ENCODE measurements around the gene IGFBP7.

IGFBP7 gene

DNA sequence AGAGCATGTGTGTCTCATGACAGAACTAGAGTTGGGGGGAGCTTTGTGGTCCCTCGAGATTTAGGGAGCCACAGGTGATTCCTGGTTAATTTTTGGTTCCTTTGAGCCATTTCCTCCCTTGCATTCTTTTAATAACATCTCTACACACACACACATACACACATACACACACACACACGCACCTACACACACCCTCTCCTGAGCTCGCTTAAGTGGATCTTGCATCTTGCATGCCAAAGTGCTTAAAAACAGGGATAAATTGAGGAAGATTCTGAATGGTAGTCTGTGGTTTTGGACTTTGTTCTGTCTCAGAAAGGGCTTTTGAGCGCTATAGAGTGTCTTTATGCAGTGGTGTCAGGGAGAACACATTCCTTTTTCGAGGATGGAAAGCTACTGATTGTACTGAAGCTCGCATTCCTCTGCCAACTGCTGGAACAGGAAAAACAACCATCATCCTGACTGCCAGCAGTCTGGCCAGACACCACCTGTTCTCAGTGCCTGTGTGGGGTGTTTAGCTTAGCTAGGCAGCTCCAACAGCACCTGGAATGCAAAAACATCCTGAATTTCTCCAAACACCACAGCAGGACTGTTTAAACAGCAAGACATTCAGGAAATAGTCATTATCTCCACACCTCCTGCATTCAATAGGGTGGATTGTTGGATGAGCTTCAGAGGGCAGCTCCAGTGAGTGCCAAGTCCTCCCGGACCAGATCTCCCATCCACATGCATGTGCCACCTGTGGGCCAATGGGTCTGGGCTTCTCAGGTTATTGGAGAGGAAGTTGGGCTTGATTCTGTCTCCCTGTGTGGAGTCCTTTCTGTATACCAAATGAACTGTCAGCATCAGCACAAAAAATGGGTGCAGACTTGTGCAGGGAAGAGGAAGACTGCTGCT is 21.9 kb upstream of the IGFBP7 start:
- no peak for DNase-seq (ENCODE audit: low read depth)

DNA sequence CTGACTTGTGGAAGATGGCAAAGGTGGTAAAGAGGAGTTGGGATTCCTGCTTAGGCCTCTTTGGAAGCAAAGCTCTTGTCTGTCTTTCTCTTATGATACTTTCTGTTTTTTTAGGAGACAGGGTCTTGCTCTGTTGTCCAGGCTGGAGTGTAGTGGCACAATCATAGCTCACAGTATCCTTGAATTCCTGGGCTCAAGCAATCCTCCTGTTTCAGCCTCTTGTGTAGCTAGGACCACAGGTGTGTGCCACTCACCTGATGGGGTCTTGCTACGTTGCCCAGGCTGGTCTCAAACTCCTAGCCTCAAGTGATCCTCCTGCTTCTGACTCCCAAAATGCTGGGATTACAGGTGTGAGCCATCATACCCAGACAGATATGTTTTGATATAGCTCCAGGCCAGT is 19.3 kb upstream of the IGFBP7 start:
- no peak for DNase-seq (ENCODE audit: low read depth)

DNA sequence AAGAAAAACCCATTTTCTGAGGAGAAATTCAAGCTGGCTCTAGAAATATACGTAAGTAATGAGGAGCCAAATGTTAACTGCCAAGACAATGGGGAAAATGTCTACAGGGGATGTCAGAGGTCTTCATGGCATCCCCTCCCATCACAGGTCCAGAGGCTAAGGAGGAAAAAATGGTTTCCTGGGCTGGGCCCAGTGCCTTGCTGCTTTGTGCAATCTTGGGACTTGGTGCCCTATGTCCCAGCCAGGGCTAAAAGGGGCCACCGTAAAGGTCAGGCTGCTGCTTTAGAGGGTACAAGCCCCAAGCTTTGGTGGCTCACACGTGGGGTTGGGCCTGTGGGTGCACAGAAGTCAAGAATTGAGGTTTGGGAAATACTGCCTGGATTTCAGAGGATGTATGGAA is 17.2 kb upstream of the IGFBP7 start:
- DNase-seq (ENCODE audit: low read depth) = no peak

DNA sequence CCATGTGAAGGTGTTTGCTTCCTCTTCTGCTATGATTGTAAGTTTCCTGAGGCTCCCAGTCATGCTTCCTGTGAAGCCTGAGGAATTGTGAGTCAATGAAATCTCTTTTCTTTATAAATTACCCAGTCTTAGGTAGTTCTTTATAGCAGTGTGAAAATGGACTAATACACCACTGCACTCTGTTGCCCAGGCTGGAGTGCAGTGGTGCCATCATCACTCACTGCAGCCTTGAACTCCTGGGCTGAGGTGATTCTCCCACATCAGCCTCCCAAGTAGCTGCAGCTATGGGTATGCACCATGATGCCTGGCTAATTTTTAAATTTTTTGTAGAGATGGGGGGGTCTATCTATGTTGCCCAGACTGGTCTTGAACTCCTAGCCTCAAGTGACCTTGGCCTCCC is 15.8 kb upstream of the IGFBP7 start:
- DNase-seq (ENCODE audit: low read depth) = no peak

DNA sequence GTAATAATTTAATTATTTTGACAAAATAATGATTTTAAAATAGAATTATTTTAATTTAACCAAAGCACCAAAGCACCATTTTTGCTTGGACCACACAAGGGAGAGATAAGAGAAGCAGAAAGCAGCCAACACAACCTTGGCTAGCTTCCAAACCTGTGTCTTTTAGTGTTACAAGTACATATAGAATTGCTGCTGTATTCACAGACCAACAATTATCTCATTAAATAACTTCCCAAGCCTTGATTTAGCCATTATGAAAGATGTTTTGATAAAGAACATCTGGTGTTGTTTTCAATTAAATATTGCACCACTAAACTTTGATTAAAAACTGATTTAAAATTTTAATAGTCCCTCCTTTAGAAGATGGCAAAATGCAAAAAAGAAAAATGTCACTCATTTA is 14.0 kb upstream of the IGFBP7 start:
- DNase-seq (ENCODE audit: low read depth) = no peak

DNA sequence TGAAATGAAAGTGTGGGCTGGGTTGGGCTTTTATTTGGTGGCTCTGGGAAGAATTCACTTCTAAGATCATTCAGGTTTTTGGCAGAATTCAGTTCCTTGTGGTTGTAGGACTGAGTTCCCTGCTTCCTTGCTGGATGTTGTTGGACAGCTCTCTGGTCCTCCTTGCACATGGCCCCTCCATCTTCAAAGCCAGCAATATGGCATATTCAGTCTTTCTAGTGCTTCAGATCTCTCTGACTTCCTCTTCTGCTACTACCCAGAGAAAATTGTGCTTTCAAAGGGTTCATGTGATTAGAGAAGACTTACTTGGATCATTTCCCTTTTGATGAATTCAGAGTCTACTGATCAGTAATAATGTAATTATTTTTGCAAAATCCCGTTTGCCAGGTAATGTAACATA is 12.8 kb upstream of the IGFBP7 start:
- no peak for DNase-seq (ENCODE audit: low read depth)

DNA sequence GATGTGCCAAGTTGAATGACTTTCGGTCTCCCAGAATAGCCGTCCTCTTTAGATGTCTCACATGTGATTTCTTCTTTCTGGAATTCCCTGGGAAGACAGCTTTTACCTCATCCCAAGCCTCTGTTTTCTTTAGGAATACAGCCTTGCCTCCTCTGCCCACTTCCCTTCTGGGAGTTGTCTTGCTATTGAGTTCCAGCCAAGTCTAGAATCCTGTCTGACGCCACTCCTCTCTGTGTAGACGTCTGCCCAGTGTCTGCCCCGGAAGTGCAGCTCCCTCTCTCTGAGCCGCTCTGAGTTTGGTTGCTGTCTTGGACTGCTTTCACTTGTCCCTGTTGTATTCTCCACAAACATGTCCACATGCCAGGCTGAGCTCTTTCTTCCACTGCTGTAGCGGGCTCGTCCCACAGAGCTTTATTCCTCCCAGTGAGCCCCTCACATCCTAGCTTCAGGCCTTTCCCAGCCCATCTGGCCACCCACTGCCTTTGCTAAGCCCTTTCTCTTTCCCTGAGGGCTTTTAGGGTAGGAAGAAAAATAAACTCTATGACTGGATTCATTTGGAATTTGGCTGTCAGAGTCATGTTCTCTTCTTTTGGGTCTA is 9.0 kb upstream of the IGFBP7 start:
- peak; percentile 78 for DNase-seq (ENCODE audit: low read depth)

DNA sequence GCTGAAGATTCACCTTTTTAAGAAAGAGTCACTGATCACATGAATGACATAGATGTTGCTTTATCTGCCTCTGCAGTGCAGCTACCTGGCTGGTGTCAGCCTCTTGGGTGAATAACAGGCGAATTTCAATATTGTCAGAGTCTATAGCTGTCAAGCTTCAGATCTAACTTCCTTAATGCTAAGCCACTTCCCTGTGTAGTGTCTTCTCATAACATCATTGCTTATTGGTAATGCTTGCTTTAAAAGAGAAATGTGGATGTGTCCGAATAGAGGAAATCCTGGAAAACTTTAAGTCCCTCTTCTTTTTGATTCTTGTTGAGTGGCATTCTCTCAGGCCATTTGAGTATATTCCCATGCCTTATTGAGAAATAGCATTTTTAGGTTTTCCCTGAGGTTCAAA is 7.3 kb upstream of the IGFBP7 start:
- no peak for DNase-seq (ENCODE audit: low read depth)

DNA sequence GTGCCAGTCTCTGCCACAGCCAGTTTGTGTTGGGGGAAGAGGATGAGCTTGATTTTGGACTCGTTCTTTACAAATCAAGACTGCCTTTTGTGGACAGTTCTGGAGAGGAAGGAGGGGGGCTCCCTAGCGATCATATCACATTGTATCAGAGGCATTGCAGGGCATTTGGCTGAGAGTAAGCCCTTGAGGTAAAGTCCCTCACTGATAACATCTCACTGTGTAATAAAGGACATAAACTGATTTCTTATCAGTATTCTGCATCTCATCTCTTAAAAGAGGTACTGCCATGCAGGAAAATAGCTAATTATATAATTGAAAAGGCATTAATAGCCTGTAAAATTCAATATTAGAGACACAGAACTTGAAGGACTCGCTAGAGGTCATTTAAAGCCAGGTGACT is 6.1 kb upstream of the IGFBP7 start:
- DNase-seq (ENCODE audit: low read depth) = no peak

DNA sequence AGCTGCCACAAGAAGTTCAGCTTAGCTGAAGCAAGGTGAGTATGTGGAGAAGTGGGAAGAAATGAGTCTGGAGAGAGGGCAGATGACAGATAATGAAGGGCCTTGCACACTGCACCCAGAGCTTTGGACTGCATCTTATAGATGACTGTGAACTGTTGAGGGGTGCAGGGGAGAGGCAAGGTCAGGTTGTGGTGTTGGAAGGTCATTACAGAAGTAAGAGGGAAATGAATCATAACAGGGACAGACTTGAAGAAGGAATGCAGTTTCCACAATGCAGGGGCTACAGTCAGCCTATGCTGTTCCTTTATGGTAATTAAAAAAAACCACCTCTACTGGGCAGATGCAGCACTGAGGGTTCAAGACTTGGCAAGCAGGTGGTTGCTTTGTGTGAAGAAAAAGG is 4.8 kb upstream of the IGFBP7 start:
- DNase-seq (ENCODE audit: low read depth) = no peak

DNA sequence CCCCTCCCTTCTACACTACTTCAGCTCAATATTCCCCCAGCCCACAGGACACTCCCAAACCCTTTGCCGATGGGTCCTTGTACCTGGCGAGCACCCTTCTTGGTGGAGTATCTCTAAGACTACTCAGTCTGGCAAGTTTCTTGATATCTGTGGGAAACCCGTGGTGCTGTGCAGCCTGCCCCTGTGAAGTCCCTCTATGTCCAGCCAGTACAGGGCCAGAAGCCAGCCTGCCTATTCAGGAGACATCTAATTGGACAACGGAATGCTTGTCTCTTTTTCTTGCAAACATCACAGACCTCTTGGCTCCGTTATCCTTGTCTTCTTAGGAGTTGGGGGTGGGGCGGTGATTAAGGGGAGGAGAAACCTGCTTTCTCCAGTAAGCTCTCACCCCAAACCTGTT is 3.7 kb upstream of the IGFBP7 start:
- no peak for DNase-seq (ENCODE audit: low read depth)

DNA sequence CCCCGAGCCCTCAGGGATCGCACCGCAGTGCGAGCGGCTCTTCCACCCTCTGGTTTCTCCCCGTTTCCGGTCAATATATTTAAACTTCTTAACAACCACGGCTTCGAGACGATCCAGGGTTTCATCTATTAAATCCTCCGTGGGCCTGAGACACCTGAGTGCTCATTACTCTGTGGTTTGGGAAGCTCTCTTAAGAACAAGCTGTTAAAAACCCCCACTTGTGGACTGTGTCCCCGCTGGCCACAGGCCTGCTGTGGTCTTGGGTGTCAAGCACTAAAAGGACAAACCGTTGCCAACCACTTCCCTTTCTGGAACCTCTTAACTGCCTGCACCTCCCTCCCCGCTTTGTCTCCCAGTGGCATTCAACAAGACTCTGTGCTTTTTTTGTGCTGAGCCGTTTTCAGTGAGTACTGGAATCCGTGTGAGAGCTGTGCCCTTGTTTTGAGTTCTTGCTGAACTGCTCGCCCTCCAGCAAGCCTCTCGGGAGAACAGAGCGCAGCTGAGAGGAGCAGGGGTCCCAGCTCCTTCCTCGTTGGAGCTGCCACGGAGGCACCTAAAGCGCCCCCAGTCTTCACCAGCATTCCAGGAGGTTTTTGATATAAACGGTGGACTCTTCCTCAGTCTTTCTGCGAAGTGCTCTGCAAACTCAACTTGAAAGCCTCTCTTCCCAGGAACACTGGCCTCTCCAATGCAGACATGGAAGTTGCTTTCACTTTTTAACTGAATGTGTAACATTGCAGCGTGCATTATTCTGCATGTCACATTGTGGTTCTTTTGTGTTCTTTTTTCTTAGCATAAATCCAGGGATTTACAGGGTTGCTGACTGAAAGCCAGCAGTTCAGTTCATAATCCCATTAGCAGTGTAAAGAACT is 691 bp upstream of the IGFBP7 start:
- DNase-seq (ENCODE audit: low read depth) = no peak

DNA sequence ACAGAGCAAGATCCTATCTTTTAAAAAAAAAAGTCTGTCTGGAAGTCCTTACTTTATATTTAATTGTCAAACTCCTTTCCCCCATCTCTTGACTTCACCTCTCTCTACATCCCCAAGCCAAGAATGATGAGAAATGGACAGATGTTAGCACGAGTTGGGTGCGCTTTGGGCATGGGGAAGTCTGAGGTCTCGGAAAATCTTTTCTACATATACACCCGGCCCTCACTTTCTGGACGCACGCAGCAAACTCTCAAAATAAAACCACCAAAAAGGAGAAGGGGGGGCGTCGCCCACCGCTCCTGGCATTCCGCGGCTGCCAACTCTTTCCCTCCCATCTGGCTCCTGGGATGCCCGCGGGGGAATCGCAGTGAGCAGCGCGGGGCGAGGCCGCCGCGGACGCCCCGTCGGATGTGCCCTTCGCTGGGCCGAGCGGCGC is 756 bp downstream of the IGFBP7 start:
- DNase-seq (ENCODE audit: low read depth) = no peak

DNA sequence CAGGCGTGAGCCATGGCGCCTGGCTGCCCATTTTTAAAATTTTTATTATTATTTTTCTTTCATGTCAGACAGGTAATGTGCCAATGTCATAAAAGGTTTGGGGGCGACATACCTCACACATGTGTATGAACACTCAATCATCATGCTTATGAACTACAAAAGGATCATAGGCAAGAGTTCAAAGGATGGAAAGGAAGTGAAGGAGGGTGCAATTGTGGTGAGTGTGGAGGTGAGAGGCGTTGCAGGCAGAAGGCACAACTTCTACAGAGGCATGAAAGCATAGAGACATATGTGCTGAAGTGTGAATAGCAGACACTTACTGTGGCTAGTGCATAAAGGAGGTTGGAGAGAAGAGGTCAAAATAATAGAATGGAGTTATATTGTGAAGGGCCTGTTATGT is 4.0 kb downstream of the IGFBP7 start:
- no peak for DNase-seq (ENCODE audit: low read depth)

DNA sequence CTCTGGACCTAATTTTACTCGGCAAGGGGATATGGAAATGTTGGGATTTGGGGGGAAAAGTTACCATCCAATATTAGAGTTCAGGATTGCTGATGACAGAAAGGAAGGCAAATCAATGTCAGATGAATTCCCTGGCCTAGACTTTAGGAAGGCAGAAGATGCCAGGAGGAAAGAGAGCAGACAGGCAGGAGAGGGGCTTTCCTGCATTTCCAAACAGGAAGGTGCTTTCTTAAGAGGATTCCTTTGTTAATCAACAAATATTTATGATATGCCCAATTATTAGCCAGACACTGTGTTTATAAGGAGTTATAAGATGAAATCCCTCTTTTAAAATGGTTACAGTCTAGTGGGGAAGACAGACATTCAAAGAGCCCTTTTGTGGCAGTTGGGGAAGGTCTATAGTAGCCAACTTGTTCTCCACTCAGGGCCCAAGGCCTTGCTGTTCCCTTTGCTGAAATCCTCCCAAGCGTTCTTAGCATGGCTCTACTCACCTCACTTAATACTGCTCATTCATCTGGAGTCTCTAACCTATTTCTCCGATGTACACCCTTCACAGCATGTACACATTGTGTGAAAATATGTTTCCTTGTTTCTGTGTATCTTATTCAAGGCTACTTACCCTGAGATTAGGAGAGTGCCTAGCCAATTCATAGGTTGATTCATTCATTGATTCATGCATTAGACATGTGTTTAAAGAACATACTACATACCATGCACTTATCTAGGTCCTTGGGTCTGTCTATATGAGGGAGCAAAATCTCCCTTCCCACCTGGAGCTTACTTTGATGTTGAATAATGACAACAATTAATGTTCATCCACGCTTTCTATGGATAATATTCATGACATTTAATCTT is 5.3 kb downstream of the IGFBP7 start:
- DNase-seq (ENCODE audit: low read depth) = no peak

DNA sequence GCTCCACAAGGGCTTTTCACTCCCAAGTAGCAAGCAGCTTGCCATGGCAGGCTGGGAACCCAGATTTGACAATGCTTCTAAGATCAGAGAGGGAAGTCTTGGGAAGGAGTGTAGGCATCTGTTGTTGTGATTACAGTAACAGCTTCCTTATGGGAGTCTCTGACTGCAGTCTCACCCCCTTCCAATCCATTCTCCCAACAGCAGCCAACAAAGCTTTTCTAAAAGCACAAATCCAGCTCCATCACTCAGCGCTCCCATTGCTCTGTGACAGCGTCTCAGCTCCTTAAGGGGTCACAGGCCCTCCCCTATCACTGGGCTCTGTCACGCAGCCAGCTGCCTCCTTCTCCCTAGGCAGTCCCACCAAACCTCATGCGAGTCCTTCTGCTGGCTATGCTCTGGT is 7.1 kb downstream of the IGFBP7 start:
- no peak for DNase-seq (ENCODE audit: low read depth)

DNA sequence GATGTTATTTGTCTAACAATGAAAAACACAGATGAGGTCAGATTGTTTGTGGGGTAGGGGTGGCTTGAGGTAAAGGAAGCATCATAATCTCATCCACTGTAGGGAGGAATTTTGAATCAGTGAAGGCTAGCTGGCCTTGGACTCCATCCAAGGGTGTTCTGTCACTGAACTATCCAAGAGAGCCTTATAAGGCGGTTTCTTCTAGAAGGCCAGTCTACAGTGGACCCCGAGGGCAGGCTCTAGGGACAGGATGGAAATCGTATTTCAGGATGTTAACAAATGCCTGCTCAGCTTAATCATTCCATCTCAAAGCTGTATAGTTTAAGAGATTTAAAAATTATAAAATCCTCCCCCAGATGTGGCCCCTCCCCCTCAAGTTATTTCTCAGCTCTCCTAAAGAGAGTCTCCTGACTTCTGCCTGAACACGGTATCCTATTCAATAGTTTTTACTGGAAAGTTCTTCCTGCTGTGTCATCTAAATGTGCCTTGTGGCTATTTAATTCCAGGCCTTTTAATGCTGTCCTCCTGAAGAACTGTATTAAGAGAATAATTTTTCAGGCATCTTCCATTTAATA is 8.0 kb downstream of the IGFBP7 start:
- DNase-seq (ENCODE audit: low read depth) = no peak

DNA sequence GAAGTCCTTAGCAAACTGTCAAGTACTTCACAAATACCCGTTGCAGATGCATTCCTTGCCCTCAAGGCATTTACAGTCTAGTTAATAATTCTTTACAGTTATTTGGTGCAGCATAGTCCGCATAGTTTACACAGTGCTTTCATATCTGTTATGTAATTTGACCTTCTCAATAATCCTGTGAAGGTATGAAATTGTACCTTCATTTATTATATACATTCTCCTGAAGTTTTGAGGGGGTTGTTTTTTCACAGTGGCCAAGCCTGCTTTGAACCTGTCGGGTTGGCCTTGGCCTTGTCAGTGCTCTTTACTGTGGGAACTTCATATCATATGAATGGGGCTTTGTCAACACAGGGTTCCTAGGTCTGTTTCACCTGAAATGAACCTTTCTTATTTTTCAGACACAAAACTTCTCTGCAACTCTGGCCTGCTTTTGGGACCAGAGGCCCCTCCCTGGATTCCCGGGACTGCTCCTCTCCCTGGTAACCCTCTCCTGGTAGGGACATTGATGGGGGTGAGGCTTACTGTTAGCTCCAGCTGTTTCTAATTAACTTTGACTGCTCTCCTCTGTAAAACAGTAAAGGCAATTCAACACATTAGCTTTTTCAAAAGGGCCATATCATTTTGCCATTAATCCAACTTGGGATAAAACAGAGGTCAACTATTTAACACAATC is 9.1 kb downstream of the IGFBP7 start:
- DNase-seq (ENCODE audit: low read depth) = no peak

DNA sequence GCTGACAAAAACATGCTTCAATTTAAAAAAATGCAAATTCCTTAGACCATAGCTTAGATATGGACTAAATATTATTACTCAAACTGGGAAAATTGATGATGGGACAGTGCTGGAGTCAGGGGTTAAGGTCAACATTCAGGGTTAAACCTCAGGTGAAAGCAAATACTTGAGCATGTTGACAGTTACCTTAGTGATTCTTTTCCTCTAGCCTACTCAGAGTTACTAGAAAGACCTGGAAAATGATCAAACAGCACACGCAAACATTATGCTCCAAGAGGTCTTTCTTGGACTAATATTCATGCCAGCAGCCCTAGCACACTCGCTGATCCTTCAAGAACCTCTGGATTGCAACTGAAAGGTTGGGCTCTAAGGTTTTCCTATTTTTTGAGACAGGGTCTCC is 10.8 kb downstream of the IGFBP7 start:
- no peak for DNase-seq (ENCODE audit: low read depth)

DNA sequence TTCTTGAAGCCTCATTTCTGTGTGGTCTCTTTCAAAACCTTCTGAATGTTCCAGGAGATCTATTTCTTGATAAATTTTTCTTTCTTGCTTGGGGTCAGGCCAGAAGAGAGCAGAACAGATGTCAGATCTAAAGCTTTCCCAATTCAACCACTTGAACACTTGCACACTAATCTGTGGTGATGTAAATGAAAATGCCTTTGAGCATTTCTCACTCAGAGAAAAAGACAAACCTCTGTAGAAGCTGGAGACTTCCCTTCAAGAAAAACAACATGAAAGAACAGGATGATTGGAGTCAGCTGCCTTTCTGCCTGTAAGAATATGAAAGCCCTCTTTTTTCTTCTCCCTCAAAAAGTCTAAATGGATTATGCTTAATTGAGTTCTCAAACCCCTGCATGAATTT is 11.2 kb downstream of the IGFBP7 start:
- DNase-seq (ENCODE audit: low read depth) = peak; percentile 67

DNA sequence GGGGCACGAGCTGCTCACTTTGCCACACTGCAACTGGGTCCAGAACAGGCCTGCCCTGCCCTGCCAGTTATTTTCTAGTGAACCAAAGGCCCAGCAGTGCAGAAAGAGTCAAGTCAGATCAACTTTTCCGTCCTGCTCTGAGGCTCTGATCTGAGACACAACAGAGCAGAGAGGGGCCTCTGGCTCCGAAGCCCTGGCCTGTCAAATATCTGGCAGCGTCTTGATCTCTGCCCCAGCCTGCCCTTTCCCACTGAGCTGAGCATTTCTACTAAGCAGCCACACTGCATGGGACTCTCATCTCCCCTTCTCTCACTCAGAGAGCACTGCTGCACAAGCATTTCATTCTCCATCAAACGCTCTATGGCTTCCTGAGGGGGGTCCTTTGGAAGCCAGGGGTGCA is 11.8 kb downstream of the IGFBP7 start:
- DNase-seq (ENCODE audit: low read depth) = no peak
